ENCODE data around the gene SNTG2. TPM values are rescaled to one million over a fixed set of nuclear protein-coding genes. Genes with fewer than 3 reads are reported as not detected.
A peak's percentile ranks its signal among the peaks of the same experiment; 100 is the strongest.

SNTG2 gene
- total RNA-seq = 0.22 TPM in 1 of 2 replicates, not detected in the other

DNA sequence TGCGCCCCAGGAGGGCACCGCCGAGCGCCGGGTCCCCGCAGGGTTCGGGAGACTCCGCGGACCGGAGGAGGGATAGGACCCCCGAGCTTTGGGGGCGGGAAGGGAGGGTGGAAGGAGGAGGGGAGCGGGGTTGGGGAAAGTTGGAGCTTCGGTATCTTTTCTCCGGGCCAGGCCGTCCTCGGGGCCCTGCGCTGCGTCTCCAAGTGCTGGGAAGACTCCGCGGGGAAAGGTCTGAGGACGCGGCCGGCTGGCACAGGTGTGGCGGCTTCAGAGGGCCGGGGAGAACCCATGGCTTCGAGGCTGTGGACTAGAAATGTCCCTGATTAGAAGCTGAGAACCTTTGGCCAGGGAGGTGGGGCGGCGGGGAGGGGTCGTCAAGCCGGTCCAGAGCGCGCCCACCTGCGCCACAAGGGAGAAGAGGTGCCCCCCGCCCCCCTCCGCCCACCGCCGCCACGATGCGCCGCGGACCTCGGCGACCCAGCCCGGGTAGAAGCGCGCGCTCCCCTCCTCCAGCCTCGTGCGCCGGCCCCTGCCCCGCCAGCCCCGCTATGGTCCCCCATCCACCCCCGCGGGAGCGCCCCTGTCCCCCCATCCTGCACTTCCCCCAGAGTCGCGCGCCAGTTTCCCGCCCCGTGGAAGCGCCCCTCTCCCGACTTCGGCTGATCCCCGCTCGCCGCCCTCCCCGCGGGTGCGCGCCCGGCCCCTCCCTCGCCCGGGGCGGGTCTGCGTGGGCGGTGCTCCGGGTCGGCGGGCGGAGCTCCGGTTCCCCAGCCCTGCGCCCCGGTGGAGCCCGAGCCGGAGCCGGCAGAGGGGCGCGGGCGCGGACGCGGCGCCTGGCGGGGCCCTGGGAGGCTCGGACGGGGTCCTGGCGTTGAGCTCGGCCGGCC, at the start of gene SNTG2:
Gene SNTG2 (plus strand): TSS at position 770 of the 887 bp plus-strand sequence. CDS start 148 bp downstream, outside the sequence.
- DNase-seq (ENCODE audit: low read depth) = no peak
- TF ChIP-seq, protein P1, sequence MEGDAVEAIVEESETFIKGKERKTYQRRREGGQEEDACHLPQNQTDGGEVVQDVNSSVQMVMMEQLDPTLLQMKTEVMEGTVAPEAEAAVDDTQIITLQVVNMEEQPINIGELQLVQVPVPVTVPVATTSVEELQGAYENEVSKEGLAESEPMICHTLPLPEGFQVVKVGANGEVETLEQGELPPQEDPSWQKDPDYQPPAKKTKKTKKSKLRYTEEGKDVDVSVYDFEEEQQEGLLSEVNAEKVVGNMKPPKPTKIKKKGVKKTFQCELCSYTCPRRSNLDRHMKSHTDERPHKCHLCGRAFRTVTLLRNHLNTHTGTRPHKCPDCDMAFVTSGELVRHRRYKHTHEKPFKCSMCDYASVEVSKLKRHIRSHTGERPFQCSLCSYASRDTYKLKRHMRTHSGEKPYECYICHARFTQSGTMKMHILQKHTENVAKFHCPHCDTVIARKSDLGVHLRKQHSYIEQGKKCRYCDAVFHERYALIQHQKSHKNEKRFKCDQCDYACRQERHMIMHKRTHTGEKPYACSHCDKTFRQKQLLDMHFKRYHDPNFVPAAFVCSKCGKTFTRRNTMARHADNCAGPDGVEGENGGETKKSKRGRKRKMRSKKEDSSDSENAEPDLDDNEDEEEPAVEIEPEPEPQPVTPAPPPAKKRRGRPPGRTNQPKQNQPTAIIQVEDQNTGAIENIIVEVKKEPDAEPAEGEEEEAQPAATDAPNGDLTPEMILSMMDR (conservative IDR thresholded peaks at IDR 0.05; ENCODE audit: low read depth, low read length) = no peak
- H3K4me3 ChIP-seq (ENCODE audit: low read depth, low read length) = peak within 1 kb of the TSS; percentile 52

DNA sequence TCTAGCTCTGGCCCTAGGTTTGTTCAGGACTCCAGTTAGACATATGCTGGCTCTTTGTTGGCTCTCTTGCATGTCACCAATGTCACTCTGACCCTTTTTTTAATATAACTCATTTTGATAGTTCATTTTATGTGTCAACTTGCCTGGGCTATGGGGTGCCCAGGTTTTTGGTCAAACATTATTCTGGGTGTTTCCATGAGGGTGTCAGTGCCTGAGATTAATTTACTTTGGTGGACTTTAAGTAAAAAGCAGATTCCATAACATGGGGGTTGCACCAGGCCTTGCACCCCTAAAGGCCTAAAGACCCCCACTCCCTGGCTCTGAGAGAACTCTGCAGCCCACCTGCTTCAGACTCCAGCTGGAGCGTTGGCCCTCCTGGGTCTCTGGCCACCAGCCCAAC, 48.1 kb upstream of the SNTG2 start:
- H3K4me3 ChIP-seq (ENCODE audit: low read depth, low read length) = no peak overlapping the region
- TF ChIP-seq, protein P1 (conservative IDR thresholded peaks at IDR 0.05; ENCODE audit: low read depth, low read length) = no peak
- no peak for DNase-seq (ENCODE audit: low read depth)

DNA sequence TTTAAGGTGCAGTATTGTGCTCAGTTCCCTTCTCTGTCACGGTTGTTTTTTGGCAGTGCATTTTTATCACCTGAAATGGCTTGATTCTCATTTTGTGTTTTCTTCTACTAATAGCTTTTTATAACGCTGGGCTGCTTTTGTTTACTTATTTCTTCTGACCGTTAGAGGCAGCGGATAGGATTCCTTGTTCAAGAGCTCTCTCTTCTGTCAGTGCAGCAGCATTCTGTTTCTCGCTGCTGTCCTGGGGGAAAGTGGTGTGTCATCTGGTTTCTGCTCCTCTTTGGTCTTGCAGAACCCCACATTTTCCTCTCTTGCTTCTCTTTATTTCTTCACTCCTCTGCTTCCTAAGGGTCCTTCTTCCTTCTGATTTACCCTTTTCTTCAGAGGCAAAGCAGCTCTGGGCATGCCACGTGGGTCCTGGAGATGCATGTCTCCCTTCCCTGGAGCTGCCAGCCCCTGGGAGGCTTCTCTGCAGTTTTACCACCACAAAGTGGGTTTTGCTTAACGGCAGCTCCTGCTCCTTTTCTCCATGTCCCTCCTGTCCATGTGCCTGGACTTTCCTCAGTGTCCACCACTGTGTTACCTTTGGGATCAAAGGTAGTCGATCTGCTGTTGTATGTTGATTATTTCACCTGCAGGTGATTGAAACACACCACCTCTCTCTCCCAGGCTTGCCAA, 47.3 kb upstream of the SNTG2 start:
- no peak for DNase-seq (ENCODE audit: low read depth)
- TF ChIP-seq, protein P1 (conservative IDR thresholded peaks at IDR 0.05; ENCODE audit: low read depth, low read length) = no peak
- H3K4me3 ChIP-seq (ENCODE audit: low read depth, low read length) = no peak overlapping the region

DNA sequence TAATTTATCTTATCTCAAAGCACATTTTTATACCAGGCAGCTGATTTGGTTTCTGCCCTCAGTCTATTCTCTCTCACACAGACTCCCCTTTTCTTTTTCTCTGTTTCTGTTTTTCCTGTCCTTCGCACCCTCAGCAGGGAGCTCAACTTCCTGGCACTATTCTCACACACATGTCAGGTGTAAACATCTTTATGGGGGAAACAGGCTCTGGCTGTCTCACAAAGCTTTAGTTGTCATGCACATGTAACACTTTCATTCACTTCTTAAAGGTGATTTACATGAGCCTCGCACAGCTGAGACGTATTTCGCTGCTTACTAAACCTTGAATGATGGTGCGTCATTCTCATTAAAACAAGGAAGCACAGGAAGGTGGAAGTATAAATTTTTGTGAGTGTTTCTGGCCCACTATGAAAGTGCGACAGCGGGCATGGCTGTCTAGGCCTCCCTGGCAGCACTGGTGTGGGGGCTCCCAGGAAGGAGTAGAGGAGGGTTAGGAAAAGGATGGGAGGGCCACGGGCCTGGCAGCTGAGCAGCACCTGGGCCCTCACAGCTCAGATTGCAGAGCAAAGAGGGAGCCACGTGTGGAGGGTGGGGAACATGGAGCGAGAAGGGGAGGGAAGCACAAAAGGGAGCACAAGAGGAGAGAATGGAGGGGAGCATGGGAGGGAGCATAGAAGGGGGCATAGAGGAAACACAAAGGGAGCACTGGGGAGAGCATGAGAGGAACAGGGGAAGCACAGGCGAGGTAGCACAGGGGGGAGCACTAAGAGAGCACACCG, 46.2 kb upstream of the SNTG2 start:
- H3K4me3 ChIP-seq (ENCODE audit: low read depth, low read length) = no peak overlapping the region
- no peak for DNase-seq (ENCODE audit: low read depth)
- TF ChIP-seq, protein P1 (conservative IDR thresholded peaks at IDR 0.05; ENCODE audit: low read depth, low read length) = no peak

DNA sequence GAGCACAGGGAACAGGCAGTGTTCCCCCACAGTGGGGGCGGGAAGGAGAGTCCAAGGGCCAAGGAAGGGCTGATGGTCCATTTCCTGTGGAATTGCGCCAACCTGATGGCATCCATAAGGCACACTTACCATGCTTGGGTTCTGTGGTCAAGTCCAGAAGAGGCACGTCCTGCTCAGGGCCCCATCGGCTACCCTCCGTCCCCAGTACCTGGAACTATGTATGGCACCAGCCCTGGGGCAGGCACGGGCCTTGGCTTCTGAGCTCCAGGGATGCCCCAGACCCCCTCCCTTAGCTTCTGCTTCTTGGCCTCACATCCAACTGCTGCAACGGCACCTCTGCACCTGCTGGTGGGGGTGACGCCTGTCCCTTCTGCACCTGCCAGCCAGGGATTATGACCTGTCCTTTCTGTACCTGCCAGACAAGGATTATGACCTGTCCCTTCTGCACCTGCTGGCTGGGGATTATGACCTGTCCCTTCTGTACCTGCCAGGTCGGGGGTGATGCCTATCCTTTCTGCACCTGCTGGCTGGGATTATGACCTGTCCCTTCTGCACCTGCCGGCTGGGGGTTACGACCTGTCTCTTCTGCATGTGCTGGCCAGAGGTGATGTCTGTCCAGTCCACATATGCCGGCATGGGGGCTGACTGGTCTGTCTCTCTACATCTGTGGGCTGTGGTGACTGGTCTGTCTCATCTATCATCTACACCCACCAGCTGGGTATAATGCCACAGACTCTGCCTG, 45.4 kb upstream of the SNTG2 start:
- no peak overlapping the region for H3K4me3 ChIP-seq (ENCODE audit: low read depth, low read length)
- TF ChIP-seq, protein P1 (conservative IDR thresholded peaks at IDR 0.05; ENCODE audit: low read depth, low read length) = no peak
- no peak for DNase-seq (ENCODE audit: low read depth)

DNA sequence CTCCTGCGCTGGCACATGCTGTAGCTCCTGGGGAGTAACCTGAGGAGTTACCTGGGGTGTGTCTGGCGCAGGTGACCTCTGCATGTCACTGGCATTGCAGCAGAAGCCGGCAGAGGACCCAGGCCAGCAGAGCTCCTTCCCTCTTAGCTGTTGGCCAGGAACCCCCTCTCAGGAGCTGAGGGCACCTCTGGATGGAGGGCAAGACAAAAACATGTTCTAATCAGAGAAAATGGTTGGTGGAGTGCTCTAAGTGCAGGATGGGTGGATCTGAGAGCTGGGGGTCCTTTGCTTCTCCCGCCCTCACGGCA, 44.9 kb upstream of the SNTG2 start:
- TF ChIP-seq, protein P1 (conservative IDR thresholded peaks at IDR 0.05; ENCODE audit: low read depth, low read length) = no peak
- H3K4me3 ChIP-seq (ENCODE audit: low read depth, low read length) = no peak overlapping the region
- no peak for DNase-seq (ENCODE audit: low read depth)

All from epithelial cell of proximal tubule (primary cell).